ACC112 (cell line): Measurements from ENCODE around the gene STX2.

ENCODE experiments used
- H2AFZ ChIP-seq: fragments of 200-600 bp; sonication (generic); one replicate; pipeline ENCODE4 v1.6.0; 2017; ENCODE audit warnings: antibody characterized with exemption, low read length; ENCODE audit not compliant: unreplicated experiment
- H3K27ac ChIP-seq: fragments of 200-600 bp; sonication (generic); 2 replicates; pipeline ENCODE4 v1.5.1; 2014; ENCODE audit warnings: low read depth, mild to moderate bottlenecking, antibody characterized with exemption, low read length, moderate library complexity
- H3K27me3 ChIP-seq: fragments of 200-600 bp; sonication (generic); 2 replicates; pipeline ENCODE4 v1.6.1; 2014; ENCODE audit warnings: mild to moderate bottlenecking, antibody characterized with exemption, low read length, moderate library complexity, mixed read lengths; ENCODE audit not compliant: insufficient read depth
- H3K36me3 ChIP-seq: fragments of 200-600 bp; sonication (generic); 2 replicates; pipeline ENCODE4 v1.6.1; 2016; ENCODE audit warnings: mild to moderate bottlenecking, antibody characterized with exemption, low read length, moderate library complexity, mixed read lengths; ENCODE audit not compliant: insufficient read depth
- H3K4me1 ChIP-seq: fragments of 200-600 bp; sonication (generic); one replicate; pipeline ENCODE4 v1.6.1; 2016; ENCODE audit warnings: low read length, mixed read lengths; ENCODE audit not compliant: insufficient read depth, unreplicated experiment, control insufficient read depth
- H3K4me3 ChIP-seq: fragments of 200-600 bp; sonication (generic); 2 replicates; pipeline ENCODE4 v1.5.1; 2014; ENCODE audit warnings: mild to moderate bottlenecking, low read depth, low read length
- H3K79me2 ChIP-seq: fragments of 200-600 bp; sonication (generic); one replicate; pipeline ENCODE4 v1.6.0; 2016; ENCODE audit warnings: low read length; ENCODE audit not compliant: control insufficient read depth, unreplicated experiment, insufficient read depth

The STX2 gene

DNA sequence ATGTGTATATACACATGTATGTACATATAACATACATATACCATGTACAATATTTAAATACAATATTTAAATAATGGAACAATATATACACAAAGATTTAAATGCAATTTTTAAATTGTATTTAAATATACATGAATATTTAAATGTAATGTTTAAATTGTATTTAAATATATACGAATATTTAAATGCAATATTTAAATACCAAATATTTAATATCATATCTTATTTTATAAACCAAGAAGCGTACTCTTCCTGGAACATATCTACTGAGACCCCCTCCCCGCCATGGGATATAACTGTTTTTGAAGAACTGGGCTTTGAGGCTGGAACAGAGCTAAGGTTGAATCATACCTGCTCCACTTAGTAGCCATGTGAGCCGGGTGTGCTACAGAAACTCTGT is 93.1 kb downstream of the STX2 start:
- Histone ChIP-seq H3K36me3 (no peaks in the 10 kb centered on the region), H3K4me3 (no peak overlapping the region), H2AFZ (no peak overlapping the region), H3K79me2 (no peaks in the 10 kb centered on the region), H3K27ac (no peak overlapping the region), H3K4me1 (no peaks in the 10 kb centered on the region), H3K27me3 (no peaks in the 10 kb centered on the region)

DNA sequence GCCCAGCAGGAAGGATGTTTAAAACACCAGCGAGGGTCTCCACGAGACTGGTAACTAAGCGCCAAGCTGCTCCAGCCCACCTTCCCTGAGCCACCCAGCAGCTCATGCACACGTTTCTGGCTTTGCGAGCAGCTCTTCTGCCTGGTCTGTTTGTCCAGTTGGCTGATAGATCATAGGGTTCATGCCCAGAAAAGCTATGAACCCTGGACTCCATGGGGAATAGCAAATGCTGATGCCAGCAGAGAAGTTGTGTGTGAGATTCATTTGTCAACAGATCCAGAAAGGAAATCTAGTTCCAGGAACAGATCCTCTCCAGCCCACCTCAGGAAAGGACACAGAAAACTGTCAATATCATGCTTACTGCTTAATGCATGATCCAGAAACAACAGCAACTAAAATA is 94.8 kb downstream of the STX2 start:
- Histone ChIP-seq H3K36me3 (no peaks in the 10 kb centered on the region), H3K4me3 (no peak overlapping the region), H3K27ac (no peak overlapping the region), H3K4me1 (no peaks in the 10 kb centered on the region), H3K79me2 (no peaks in the 10 kb centered on the region), H3K27me3 (no peaks in the 10 kb centered on the region), H2AFZ (no peak overlapping the region)

DNA sequence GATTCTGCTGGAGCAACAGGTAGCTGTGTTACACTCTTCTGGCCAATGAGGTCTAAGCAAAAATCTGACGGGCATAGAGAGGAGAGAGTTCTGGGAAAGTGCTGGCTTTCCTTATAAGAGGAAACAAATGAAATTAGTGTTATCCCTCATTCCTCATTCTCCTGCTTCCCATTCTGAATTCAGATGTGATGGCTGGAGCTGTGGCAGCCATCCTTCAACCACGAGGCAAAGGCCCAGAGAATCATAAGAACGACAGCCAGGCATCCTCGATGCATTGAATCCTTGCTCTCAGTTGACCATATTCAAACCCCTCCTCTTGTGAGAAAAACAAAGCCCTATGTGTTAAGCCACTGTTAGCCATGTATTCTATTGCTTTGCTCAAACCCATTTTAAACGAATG is 95.4 kb downstream of the STX2 start:
- Histone ChIP-seq H3K79me2 (no peaks in the 10 kb centered on the region), H3K4me3 (no peak overlapping the region), H3K4me1 (no peaks in the 10 kb centered on the region), H2AFZ (no peak overlapping the region), H3K27me3 (no peaks in the 10 kb centered on the region), H3K36me3 (no peaks in the 10 kb centered on the region), H3K27ac (no peak overlapping the region)

DNA sequence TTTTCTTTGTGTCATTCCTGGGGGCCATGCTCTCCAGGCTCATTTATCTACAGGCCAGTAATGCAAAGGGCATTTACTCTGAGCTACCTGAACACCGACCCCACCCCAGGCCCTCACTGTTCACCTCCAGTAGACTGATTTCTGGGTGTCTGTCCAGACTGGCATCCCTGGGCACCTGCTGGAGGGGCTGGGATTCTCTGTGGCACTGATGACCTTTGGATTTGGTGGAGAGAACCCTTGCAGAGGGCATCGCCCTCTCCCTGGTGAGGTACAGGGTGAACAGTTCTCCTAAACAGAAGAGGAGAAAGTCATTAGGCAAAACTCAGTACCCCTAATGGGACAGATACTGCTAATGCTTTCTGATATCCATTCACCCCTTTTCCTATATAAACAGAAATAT is 95.9 kb downstream of the STX2 start:
- Histone ChIP-seq H3K4me3 (no peak overlapping the region), H2AFZ (no peak overlapping the region)

DNA sequence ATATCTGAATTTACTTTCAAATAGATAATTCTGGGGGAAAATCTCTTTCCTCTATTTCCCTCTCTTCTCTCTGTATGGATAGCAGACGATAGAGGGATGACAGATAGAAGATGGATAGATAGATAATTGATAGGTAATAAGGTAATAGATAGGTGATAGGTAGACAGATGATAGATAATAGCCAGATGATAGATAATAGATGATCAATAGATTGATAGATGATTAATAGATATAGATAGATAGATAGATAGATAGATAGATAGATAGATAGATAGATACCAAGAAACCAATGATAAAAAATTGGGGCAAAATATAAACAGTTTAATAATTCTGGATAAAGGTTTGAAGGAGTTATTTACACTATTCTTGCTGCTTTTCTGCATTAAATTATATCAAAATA is 96.3 kb downstream of the STX2 start:
- Histone ChIP-seq H3K27ac (no peak overlapping the region), H2AFZ (no peak overlapping the region), H3K79me2 (no peaks in the 10 kb centered on the region), H3K4me1 (no peaks in the 10 kb centered on the region), H3K27me3 (no peaks in the 10 kb centered on the region), H3K36me3 (no peaks in the 10 kb centered on the region), H3K4me3 (no peak overlapping the region)

More for the DNA sequence above, 95.9 kb downstream of the STX2 start:
- no peak overlapping the region for H3K27ac ChIP-seq
- H3K4me1 ChIP-seq: no peaks in the 10 kb centered on the region
- no peaks in the 10 kb centered on the region for H3K79me2 ChIP-seq
- no peaks in the 10 kb centered on the region for H3K27me3 ChIP-seq
- H3K36me3 ChIP-seq: no peaks in the 10 kb centered on the region

DNA sequence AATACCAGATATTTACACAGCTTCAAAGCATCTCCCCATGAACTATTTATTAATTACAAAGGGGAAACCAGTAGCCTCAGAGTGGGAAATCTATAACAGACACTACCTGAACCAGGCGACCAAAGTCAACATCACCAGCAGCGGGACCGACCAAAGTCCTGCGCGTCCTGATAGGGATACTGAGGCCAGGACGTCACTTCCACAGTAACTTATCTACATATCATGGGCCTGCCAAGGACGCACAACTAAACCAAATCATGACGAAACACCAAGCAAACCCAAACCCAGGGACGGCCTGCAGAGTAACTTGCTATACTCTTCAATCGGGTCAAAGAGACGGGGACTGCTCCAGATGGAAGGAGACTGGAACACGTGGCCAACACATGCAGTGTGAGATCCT is 96.9 kb downstream of the STX2 start:
- no peak overlapping the region for H3K4me3 ChIP-seq
- H3K79me2 ChIP-seq: no peaks in the 10 kb centered on the region
- H3K27me3 ChIP-seq: no peaks in the 10 kb centered on the region
- H3K4me1 ChIP-seq: no peaks in the 10 kb centered on the region
- H2AFZ ChIP-seq: no peak overlapping the region
- no peak overlapping the region for H3K27ac ChIP-seq
- no peaks in the 10 kb centered on the region for H3K36me3 ChIP-seq
